ENCODE results near the gene PGC.
"Not testable (repeated sequence)": the region's sequence is repeated elsewhere in the genome, so short reads cannot be mapped to it uniquely, and the experiment has no call there.

PGC gene

DNA sequence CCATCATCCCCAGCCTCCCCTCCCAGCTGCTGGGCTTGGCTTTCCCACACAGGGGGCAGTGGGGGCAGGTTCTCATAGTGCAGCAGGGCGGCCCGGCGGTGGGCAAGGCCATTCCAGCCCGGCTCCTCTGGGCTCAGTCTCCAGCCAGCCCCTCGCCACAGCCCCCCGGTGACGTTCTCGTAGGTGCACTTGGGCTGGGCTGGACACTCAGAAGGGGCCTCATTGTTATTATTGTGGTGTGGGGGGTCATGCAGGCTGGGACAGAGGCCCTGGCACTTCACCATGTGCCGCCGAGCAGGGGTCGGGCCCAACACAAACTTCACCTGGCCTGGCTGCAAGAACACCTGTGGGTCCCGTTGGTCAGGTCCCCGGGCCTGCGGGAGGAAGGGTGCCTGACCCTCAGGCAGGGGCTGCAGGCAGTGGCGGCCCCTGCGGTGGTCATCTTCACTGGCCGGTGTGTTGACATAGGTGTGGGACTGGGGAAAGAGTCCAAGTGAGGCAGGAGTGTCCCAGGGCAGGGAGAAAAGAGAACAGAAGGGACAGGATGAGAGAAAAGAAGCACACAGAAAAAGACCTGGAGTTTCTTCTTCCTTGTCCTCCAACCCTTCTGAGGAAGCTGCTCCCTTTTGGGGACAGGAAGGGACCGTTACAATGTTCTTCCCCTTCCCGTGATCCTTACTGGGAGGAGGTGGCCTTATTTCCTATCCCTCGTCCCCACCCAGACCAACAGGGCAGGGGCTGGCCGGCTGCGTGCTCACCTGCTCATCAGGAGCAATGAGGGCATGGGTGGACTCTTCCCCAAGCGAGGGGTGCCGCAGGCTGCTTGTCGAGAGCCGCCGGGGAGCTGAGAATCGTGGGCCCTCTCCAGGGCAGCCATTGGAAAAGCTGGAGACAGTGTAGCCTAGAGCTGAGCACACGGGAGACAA lies 24.1 kb upstream of the PGC start:
- Histone ChIP-seq H3K27me3 (ENCODE audit: control insufficient read depth in 1 of 2, insufficient read depth in 2 of 2, low read length in 2 of 2) (no peaks in the 10 kb centered on the region), H3K36me3 (ENCODE audit: insufficient read depth, low read length) (peaks cover 49% of the 10 kb centered on the region), H3K4me3 (ENCODE audit: low read depth in 1 of 2, low read length in 2 of 2) (no peak overlapping the region), H3K4me1 (ENCODE audit: insufficient read depth, low read length) (peaks cover 11% of the 10 kb centered on the region), H3K9ac (ENCODE audit: low read length) (no peak overlapping the region), H3K27ac (ENCODE audit: low read depth, low read length) (no peak overlapping the region), H3K9me3 (ENCODE audit: low read length) (no peaks in the 10 kb centered on the region)

DNA sequence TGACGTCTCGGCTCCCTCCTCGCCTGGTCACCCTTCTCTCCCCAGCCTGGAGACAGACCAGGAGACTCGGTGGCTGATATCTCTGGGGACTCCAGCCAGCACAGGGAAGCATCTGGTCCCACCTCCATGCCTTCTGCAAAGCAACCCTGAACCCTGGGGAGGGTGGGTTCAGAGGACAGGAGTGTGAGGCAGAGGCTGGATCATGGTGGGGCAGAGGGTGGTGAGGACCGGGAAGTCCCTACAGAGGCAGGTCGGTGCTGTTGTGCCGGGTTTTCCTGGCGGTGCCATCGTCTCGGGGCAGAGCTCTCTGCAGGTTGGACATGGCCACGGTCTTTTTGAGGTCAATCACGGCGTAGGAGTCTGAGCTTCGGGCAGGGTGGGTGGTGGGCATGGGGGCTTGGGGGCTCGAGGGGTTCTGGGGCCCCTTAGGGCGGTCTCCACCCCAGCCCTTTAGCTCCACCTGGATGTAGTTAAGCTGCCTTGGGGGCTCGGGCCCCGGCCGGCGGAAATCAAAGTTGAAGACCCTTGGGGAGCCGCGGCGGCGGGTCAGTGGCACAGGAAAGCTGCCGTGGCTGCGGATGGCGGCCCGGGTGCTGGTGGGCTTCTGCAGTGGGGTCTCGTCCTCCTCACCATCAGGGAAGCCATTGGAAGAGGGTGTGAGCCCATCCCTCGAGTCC lies 23.3 kb upstream of the PGC start:
- Histone ChIP-seq H3K9me3 (ENCODE audit: low read length) (no peaks in the 10 kb centered on the region), H3K27ac (ENCODE audit: low read depth, low read length) (no peak overlapping the region), H3K36me3 (ENCODE audit: insufficient read depth, low read length) (peaks cover 44% of the 10 kb centered on the region), H3K4me3 (ENCODE audit: low read depth in 1 of 2, low read length in 2 of 2) (no peak overlapping the region), H3K4me1 (ENCODE audit: insufficient read depth, low read length) (peaks cover 11% of the 10 kb centered on the region), H3K9ac (ENCODE audit: low read length) (no peak overlapping the region), H3K27me3 (ENCODE audit: control insufficient read depth in 1 of 2, insufficient read depth in 2 of 2, low read length in 2 of 2) (no peaks in the 10 kb centered on the region)

- no peak overlapping the region for H3K4me3 ChIP-seq (ENCODE audit: low read depth in 1 of 2, low read length in 2 of 2)
- no peaks in the 10 kb centered on the region for H3K9me3 ChIP-seq (ENCODE audit: low read length)
- no peak overlapping the region for H3K27ac ChIP-seq (ENCODE audit: low read depth, low read length)
- peaks cover 33% of the 10 kb centered on the region for H3K36me3 ChIP-seq (ENCODE audit: insufficient read depth, low read length)
- no peaks in the 10 kb centered on the region for H3K27me3 ChIP-seq (ENCODE audit: control insufficient read depth in 1 of 2, insufficient read depth in 2 of 2, low read length in 2 of 2)
- H3K9ac ChIP-seq (ENCODE audit: low read length) = no peak overlapping the region
- H3K4me1 ChIP-seq (ENCODE audit: insufficient read depth, low read length) = peaks cover 11% of the 10 kb centered on the region
Observed at GRCh38 chr6:41769376-41769775, 22.2 kb upstream of the PGC start.

- no peak overlapping the region for H3K27ac ChIP-seq (ENCODE audit: low read depth, low read length)
- H3K4me3 ChIP-seq (ENCODE audit: low read depth in 1 of 2, low read length in 2 of 2) = no peak overlapping the region
- no peak overlapping the region for H3K9ac ChIP-seq (ENCODE audit: low read length)
- peaks cover 11% of the 10 kb centered on the region for H3K4me1 ChIP-seq (ENCODE audit: insufficient read depth, low read length)
- H3K36me3 ChIP-seq (ENCODE audit: insufficient read depth, low read length) = peaks cover 29% of the 10 kb centered on the region
- no peaks in the 10 kb centered on the region for H3K27me3 ChIP-seq (ENCODE audit: control insufficient read depth in 1 of 2, insufficient read depth in 2 of 2, low read length in 2 of 2)
- no peaks in the 10 kb centered on the region for H3K9me3 ChIP-seq (ENCODE audit: low read length)
Observed at GRCh38 chr6:41768545-41769308, 21.5 kb upstream of the PGC start.

DNA sequence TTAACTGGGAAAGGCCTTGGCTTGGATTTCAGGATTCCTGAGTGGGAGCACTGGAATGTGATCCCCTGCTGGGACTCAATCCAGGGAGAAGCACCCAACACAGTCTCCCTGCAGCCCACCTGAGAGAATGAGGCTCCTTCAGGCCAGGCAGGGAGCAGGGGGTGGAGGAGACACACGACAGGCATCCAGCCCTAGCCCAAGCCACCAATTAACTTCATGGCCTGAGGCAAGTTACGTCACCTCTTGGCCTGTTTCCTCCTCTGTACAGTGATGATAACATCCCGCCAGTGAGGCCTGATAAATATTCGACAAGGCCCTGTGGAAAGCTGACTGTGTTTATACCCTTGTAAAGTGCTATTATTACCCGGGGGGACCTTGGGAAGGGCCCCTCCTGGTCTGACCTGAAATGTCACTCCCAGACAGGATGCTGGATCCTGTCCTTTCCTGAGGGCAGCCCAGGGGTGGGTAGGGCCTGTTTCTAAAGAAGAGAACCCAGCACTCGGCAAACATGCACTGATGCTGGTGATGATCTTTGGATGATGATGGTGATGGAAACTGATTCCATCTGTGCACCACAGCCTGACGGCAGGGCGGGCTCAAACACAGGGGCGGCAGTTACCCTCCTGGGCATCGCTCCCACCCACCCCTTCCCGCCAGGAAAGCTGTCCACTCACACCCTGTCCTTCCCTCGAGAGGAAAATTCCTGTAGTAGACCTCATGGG lies 20.1 kb upstream of the PGC start:
- Histone ChIP-seq H3K27me3 (ENCODE audit: control insufficient read depth in 1 of 2, insufficient read depth in 2 of 2, low read length in 2 of 2) (no peaks in the 10 kb centered on the region), H3K36me3 (ENCODE audit: insufficient read depth, low read length) (peaks cover 21% of the 10 kb centered on the region), H3K4me1 (ENCODE audit: insufficient read depth, low read length) (peaks cover 11% of the 10 kb centered on the region), H3K4me3 (ENCODE audit: low read depth in 1 of 2, low read length in 2 of 2) (no peak overlapping the region), H3K9me3 (ENCODE audit: low read length) (no peaks in the 10 kb centered on the region), H3K27ac (ENCODE audit: low read depth, low read length) (no peak overlapping the region), H3K9ac (ENCODE audit: low read length) (no peak overlapping the region)

DNA sequence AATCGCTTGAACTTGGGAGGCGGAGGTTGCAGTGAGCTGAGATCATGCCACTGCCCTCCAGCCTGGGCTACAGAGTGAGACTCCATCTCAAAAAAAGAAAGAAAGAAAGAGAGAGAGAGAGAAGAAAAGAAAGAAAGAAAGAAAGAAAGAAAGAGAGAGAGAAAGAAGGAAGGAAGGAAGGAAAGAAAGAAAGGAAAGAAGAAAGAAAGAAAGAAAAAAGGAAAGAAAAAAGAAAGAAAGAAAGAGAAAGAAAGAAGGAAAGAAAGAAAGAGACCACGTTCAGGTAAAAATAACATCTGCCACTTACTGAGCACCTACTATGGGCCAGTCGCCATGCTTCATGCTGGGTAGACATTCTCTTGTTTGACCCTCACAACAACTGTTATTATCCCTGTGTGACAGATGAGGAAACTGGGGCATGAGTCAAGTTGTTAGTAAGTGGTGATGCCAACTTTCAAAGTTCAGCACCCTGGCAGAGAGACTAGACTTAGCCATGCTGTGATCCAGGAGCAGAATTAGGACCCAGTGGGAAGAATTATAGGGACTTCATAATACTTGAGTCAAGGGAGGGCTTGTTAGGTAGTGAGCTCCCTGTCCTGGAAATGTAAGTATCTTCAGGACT lies 19.0 kb upstream of the PGC start:
- Histone ChIP-seq H3K4me1 (ENCODE audit: insufficient read depth, low read length) (peaks cover 11% of the 10 kb centered on the region), H3K36me3 (ENCODE audit: insufficient read depth, low read length) (peaks cover 10% of the 10 kb centered on the region)
- not testable (repeated sequence) for H3K9ac ChIP-seq (ENCODE audit: low read length); H3K9me3 ChIP-seq (ENCODE audit: low read length); H3K27me3 ChIP-seq (ENCODE audit: control insufficient read depth in 1 of 2, insufficient read depth in 2 of 2, low read length in 2 of 2); H3K4me3 ChIP-seq (ENCODE audit: low read depth in 1 of 2, low read length in 2 of 2); H3K27ac ChIP-seq (ENCODE audit: low read depth, low read length)

DNA sequence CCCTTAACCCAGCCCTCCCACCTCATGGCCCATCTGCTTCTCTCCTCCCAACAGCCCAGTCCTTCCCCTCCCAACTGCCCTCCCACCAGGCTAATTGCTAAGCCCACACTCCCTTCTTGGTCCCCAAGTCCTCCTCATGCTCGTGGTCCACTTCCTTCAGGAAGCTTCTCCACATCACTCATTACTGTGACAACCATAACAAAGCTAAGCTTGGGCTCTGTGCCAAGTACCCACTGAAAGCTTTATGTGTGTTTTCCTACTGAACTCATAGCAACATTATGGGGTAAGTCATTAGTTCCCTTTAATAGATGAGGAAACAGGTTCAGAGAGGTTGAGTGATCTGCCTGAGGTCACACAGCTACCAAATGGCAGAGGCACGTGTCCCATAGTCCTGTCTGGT lies 16.3 kb upstream of the PGC start:
- Histone ChIP-seq H3K9ac (ENCODE audit: low read length) (no peak overlapping the region), H3K4me1 (ENCODE audit: insufficient read depth, low read length) (peaks cover 11% of the 10 kb centered on the region), H3K4me3 (ENCODE audit: low read depth in 1 of 2, low read length in 2 of 2) (no peak overlapping the region), H3K9me3 (ENCODE audit: low read length) (no peaks in the 10 kb centered on the region), H3K27ac (ENCODE audit: low read depth, low read length) (no peak overlapping the region), H3K27me3 (ENCODE audit: control insufficient read depth in 1 of 2, insufficient read depth in 2 of 2, low read length in 2 of 2) (no peaks in the 10 kb centered on the region), H3K36me3 (ENCODE audit: insufficient read depth, low read length) (no peaks in the 10 kb centered on the region)

DNA sequence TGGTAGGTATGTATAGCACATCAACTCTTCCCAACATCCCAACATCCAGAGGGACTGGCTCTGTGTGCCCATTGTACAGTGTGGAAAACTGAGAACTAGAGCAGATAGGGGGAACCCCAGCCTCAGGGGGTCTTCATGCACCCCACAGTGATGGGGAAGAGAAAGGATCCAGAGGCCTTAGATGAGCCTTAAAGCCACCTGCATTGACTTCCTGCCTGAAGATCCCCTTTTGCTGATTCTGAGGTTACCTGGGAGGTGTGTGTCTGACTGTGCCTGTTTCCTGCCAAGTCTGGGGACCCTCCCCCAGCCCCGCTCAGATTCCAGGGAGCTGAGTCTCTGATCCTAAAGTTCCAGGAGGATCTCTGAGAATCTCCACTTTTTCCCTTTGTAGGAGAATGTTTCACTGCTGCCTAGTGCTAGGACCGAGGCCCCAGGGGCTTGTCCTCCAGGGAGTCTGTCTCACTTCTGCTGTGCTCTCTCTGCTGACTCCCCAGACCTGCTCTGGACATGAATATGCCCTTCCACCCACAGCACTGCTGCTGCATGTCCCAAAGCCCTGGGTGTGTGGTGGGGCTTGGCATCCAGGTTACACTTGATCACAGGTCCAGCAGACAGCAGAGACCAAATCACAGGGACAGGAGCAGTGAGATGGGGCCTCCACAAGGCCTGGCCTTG lies 12.8 kb upstream of the PGC start:
- no peak overlapping the region for H3K9ac ChIP-seq (ENCODE audit: low read length)
- no peaks in the 10 kb centered on the region for H3K4me1 ChIP-seq (ENCODE audit: insufficient read depth, low read length)
- H3K36me3 ChIP-seq (ENCODE audit: insufficient read depth, low read length) = no peaks in the 10 kb centered on the region

GRCh38 chr6:41759106-41759904 lies 12.1 kb upstream of the PGC start:
- Histone ChIP-seq H3K27me3 (ENCODE audit: control insufficient read depth in 1 of 2, insufficient read depth in 2 of 2, low read length in 2 of 2) (no peaks in the 10 kb centered on the region), H3K4me3 (ENCODE audit: low read depth in 1 of 2, low read length in 2 of 2) (no peak overlapping the region), H3K36me3 (ENCODE audit: insufficient read depth, low read length) (no peaks in the 10 kb centered on the region), H3K4me1 (ENCODE audit: insufficient read depth, low read length) (no peaks in the 10 kb centered on the region), H3K9ac (ENCODE audit: low read length) (no peak overlapping the region), H3K9me3 (ENCODE audit: low read length) (no peaks in the 10 kb centered on the region), H3K27ac (ENCODE audit: low read depth, low read length) (no peak overlapping the region)

More for the DNA sequence above, 12.8 kb upstream of the PGC start:
- H3K27ac ChIP-seq (ENCODE audit: low read depth, low read length) = no peak overlapping the region
- no peak overlapping the region for H3K4me3 ChIP-seq (ENCODE audit: low read depth in 1 of 2, low read length in 2 of 2)
- H3K9me3 ChIP-seq (ENCODE audit: low read length) = no peaks in the 10 kb centered on the region
- H3K27me3 ChIP-seq (ENCODE audit: control insufficient read depth in 1 of 2, insufficient read depth in 2 of 2, low read length in 2 of 2) = no peaks in the 10 kb centered on the region

GRCh38 chr6:41758641-41759035 lies 11.4 kb upstream of the PGC start:
- no peak overlapping the region for H3K9ac ChIP-seq (ENCODE audit: low read length)
- no peaks in the 10 kb centered on the region for H3K27me3 ChIP-seq (ENCODE audit: control insufficient read depth in 1 of 2, insufficient read depth in 2 of 2, low read length in 2 of 2)
- H3K4me3 ChIP-seq (ENCODE audit: low read depth in 1 of 2, low read length in 2 of 2) = no peak overlapping the region
- H3K27ac ChIP-seq (ENCODE audit: low read depth, low read length) = no peak overlapping the region
- no peaks in the 10 kb centered on the region for H3K4me1 ChIP-seq (ENCODE audit: insufficient read depth, low read length)
- H3K36me3 ChIP-seq (ENCODE audit: insufficient read depth, low read length) = no peaks in the 10 kb centered on the region
- no peaks in the 10 kb centered on the region for H3K9me3 ChIP-seq (ENCODE audit: low read length)
